H7 (cell line): ENCODE measurements around the gene RNU1-1. TPM values are rescaled to one million over a fixed set of nuclear protein-coding genes. Genes with fewer than 3 reads are reported as not detected.
"Not testable (repeated sequence)": the region's sequence is repeated elsewhere in the genome, so short reads cannot be mapped to it uniquely, and the experiment has no call there.

ENCODE experiments used
- DNase-seq: peaks from one replicate; pipeline ENCODE4 v3.0.0; 2012
- H3K27me3 ChIP-seq: 2 replicates; pipeline ENCODE4 v1.6.0; 2011; ENCODE audit warnings: mild to moderate bottlenecking, low read length; ENCODE audit not compliant: control insufficient read depth, insufficient read depth
- H3K36me3 ChIP-seq: replicated peaks from 2 replicates; pipeline ENCODE4 v1.5.1; 2011; ENCODE audit warnings: low read length; ENCODE audit not compliant: control insufficient read depth, insufficient read depth
- H3K4me3 ChIP-seq: 2 replicates; pipeline ENCODE4 v1.5.1; 2011; ENCODE audit warnings: low read depth, mild to moderate bottlenecking, control low read depth, low read length, moderate library complexity; ENCODE audit not compliant: insufficient read depth
- total RNA-seq: library from RNA; depleted of rRNA; stranded (reverse); fragments of >200 nt; shearing (Covaris generic); gene quantifications from 2 replicates; pipeline ENCODE4 v1.2.3, GENCODE V29; 2014; rRNA removed

The RNU1-1 gene
- total RNA-seq: under 0.01 TPM in 2 replicates

DNA sequence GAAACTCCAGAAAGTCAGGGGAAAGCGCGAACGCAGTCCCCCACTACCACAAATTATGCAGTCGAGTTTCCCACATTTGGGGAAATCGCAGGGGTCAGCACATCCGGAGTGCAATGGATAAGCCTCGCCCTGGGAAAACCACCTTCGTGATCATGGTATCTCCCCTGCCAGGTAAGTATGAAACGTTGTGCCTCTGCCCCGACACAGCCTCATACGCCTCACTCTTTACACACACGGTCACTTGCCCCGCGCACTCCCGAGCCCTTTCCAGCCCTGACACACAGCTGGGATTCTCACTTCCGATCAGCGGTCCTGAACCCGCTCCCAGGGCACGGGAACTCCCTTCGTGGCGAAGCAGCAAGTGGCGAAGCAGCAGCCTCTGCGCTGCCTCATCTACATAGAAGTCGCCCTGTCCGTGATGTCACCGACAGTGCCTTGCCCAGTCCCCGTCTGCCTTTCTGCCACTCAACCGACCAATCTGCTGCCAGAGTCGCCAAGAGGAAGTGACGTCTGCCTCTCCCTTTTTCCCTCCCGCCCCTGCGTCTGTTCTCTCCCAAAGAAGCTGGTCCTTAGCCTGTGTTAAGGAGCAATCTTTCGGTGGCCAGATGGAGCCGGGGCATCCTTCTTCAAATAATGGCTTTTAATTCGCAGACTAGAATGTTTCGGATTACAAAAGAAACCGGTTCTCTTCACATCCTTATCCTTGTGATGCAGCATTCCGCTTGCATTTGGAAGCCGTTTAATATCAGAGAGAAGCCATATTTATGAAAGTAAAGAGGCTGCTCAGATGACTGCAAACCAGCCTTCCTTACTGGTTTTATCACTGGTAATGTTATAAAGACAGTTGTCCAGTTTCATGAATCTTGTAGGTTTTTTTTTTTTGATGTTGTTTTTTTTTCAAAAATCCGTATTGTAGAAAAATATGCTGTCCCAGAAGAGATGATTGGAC lies at the start of gene RNU1-1:
TSS of gene RNU1-1 (minus strand) at position 179 of the 949 bp plus-strand sequence.
- H3K27me3 ChIP-seq, H3K36me3 ChIP-seq, DNase-seq: not testable (repeated sequence)
- peak within 1 kb of the TSS; percentile 36 for H3K4me3 ChIP-seq

DNA sequence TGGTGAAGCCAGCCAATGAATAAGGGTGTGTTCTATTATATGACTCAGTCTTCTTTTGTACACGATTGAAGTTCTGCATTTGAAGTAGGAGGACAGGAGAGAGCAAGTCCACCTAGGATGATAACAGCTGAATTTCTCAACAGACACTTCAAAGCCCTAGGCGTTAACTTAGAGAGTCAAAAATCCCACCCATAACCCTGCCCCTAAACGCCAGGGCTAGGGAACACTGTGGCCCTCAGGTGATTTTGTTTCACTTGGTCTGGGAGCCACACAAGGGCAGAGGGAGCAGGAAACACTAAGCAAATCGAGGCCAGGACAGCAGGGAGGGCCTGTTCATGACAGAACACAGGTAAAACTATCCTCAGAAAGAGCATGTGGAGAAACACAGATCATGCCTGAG lies 47.0 kb upstream of the RNU1-1 start:
- not testable (repeated sequence) for DNase-seq, H3K27me3 ChIP-seq, H3K36me3 ChIP-seq, H3K4me3 ChIP-seq

DNA sequence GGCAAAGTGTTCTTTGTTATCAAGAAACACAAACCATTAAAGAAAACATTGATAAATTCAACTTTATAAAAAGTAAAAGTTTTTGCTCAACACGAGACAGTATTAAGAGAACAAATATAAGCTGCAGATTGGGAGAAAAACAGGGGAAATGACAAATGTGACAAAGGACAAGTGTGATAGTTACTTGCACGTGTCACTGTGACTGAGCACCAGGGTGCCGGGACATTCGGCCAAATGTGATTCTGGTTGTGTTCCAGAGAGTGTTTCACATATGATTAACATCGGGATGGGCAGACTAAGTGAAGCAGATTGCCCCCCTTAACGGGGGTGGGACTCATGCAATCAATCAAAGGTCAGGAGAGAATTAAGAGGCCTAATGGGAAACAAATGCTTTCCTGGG lies 46.4 kb upstream of the RNU1-1 start:
- H3K27me3 ChIP-seq, DNase-seq: not testable (repeated sequence)

DNA sequence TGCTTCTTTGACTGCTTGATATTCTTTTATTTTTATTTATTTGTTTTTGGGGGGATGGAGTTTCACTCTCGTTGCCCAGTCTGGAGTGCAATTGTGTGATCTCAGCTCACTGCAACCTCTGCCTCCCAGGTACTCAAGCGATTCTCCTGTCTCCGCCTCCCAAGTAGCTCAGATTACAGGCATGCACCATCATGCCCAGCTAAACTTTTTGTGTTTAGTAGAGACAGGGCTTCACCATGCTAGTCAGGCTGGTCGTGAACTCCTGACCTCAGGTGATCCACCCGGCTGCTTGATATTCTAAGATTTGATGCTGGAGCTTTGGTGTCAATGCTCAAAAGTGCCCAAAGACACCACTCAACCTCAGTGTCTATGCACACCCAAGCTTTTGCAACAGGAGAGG lies 45.6 kb upstream of the RNU1-1 start:
- not testable (repeated sequence) for H3K36me3 ChIP-seq, DNase-seq, H3K27me3 ChIP-seq, H3K4me3 ChIP-seq

More for the DNA sequence above, 46.4 kb upstream of the RNU1-1 start:
- H3K36me3 ChIP-seq, H3K4me3 ChIP-seq: not testable (repeated sequence)

DNA sequence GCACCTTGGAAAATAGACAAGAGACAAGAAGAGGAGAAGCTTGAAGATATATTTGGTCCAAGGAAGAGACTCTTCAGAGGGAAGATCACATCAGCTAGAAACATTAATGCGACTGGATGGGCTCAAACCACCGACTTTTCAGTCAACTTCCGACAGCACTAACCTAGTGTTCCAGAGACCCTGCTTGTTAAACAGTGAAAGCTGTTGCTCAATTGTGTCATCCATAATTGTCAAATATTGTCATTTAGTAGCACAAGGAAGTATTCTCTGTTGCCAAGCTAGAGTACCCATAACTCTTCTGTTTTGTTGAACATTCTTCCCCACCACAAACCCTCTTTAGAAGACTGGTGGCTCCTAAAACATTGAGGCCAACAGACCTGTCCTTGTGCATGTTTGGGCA lies 42.9 kb upstream of the RNU1-1 start:
- DNase-seq, H3K36me3 ChIP-seq, H3K27me3 ChIP-seq, H3K4me3 ChIP-seq: not testable (repeated sequence)

DNA sequence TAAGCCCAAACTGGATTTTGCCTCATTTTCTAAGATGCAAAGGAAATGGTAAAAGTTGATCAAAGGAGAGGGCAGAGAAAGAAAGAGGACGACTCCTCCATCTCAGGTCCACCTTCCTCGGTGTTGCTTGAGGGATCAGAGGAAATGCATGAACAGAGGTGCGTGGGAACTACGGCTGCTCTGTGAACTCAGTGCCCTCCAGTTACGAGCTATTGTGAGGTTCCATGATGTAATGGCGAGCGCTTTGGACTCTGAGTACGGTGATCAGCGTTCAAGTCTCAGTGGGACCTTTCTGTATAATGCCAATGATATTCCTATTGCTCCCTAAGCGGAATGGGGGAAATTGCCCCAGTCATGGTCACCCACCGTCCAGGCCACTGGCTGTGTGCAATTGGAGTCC lies 39.2 kb upstream of the RNU1-1 start:
- not testable (repeated sequence) for H3K36me3 ChIP-seq, H3K27me3 ChIP-seq, DNase-seq, H3K4me3 ChIP-seq

GRCh38 chr1:16550212-16550918 lies 36.3 kb upstream of the RNU1-1 start:
- not testable (repeated sequence) for H3K27me3 ChIP-seq, H3K4me3 ChIP-seq, H3K36me3 ChIP-seq, DNase-seq

DNA sequence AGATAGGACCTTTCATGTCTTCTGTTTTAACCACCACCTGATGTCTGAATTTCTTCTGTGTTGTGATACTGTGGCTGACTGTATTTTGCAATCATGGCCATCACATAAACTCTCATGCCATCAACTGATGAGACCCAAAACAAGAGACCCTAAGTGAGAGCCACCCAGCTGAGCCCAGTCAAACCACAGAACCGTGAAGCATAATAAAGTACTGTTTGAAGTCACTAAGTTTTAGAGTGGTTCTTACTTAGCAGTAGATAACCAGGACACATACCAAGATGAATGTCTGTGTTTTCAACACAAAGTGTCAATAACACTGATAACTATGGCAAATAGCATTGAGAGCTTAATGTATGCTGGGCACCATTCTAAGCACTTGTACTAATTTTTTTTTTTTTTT lies 35.5 kb upstream of the RNU1-1 start:
- DNase-seq, H3K4me3 ChIP-seq, H3K27me3 ChIP-seq, H3K36me3 ChIP-seq: not testable (repeated sequence)

DNA sequence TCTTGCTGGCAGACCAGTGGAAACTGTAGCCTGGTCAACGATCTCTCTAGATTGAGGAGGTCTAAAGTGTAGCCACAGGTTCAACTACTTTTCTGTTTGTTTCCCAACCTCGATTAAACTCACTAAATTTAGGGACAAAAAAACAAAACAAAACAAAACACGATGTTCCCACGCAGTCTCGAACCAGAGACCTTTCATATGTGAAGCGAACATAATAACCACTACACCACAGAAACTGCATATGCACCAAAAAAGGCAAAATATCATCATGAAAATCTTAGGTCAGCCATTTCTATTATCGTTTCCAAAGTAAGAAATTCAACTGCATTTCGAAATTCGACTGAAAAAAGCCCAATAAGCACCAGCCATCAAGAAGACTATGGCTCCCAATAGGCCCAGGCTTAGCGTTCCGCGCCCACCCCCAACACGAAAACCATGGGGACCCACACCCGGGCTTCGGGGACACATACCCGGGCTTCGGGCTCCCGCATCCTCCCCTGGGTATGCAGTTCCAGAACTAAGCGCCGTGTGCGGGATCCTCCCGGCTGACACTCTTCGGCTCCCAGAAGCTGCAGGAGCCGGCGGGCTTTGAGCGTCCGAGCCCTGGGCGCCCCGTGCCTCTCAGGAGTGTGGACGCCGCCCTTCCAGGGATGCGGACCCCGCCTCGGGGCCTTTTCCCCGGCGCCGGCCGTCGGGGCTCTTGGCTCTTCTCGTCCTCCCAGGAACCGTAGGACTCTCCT lies 33.6 kb upstream of the RNU1-1 start:
- not testable (repeated sequence) for H3K4me3 ChIP-seq, H3K27me3 ChIP-seq, DNase-seq, H3K36me3 ChIP-seq

DNA sequence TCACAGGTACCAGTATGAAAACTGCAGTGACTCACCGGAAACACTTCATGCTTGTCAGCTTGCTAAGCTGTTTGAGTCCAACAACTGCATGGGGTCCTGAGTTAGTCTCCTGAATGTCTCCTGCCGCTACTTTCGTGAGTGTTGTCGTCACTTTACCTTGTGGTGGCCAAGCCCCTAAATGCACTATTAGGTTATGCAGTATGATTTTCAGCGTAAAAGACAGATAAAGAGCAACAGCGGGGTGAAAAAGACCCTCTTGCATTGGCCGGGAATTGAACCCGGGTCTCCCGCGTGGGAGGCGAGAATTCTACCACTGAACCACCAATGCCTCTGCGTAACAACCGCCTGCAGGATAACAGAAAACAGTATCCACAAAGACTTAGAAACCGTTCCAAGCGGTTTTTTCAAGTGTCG lies 31.6 kb upstream of the RNU1-1 start:
- H3K36me3 ChIP-seq, H3K27me3 ChIP-seq, H3K4me3 ChIP-seq: not testable (repeated sequence)
- DNase-seq: peak; percentile 72

DNA sequence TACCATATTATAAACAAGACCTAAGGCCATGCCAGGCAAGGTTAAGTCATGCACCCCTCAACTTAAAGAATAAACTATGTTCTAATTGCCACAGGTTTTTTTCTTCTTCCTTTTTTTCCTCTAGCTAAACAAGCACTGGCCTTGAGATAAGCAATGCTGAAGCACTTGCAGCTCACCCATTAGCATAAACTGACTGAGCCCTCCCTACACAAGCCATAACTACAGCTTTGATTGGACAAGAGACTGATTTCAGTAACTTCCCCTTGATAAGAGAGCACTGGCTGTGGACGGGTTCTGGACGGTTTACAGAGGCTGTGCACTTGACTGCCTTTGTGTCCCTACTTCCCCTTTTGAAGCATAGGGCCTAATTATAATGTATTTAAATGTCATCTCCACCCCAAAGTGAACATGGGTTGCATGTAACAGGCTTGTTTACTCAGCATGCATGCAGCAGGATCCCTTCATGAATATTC lies 26.4 kb upstream of the RNU1-1 start:
- not testable (repeated sequence) for DNase-seq, H3K36me3 ChIP-seq, H3K27me3 ChIP-seq, H3K4me3 ChIP-seq

DNA sequence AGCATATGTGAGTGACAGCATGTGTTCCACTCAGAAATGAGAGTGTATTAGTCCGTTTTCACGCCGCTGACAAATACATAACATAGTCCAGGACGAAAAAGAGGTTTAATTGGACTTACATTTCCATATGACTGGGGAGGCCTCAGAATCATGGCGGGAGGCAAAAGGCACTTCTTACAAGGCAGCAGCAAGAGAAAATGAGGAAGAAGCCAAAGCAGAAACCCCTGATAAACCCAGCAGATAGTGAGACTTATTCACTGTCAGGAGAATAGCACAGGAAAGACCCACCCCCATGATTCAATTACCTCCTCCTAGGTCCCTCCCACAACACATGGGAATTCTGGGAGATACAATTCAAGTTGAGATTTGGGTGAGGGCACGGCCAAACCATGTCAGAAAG lies 23.4 kb upstream of the RNU1-1 start:
- DNase-seq, H3K4me3 ChIP-seq, H3K36me3 ChIP-seq: not testable (repeated sequence)
- peaks cover 16% of the 10 kb centered on the region for H3K27me3 ChIP-seq

DNA sequence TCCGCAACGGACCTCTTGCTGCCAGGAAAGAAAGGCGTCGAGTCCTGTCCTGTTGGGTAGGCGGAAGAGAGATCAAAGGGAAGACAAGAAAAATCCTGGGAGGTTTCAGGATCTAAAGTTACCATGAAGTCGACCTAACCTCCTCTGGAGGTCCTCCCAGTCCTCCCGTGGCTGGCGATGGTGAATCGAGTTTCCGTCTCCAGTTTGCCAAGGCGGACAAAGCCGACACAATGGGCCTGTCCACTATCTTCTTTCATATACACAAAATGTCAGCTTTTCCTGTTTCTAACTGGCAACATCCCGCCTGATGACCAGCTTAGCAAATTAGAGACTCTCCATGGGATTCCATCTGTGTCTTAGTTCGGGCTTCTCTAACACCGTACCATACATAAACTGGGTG lies 22.7 kb upstream of the RNU1-1 start:
- peaks cover 16% of the 10 kb centered on the region for H3K27me3 ChIP-seq
- H3K36me3 ChIP-seq, H3K4me3 ChIP-seq, DNase-seq: not testable (repeated sequence)

- not testable (repeated sequence) for DNase-seq, H3K36me3 ChIP-seq
- Histone ChIP-seq H3K27me3 (peaks cover 16% of the 10 kb centered on the region), H3K4me3 (peak overlapping the region; percentile 60)
Measured at GRCh38 chr1:16535898-16536297, 21.8 kb upstream of the RNU1-1 start.
